Gastroesophageal sphincter (tissue), 3 donors: ENCODE data around the gene CHRNE.

Experiments
- POLR2AphosphoS5 ChIP-seq: sonication (generic); formaldehyde crosslinking; IDR thresholded peaks from one replicate; pipeline ENCODE4 v1.6.1; 2017; ENCODE audit warnings: antibody characterized with exemption
- TF ChIP-seq, protein P1 (sequence below), 4 experiments: fragments of 200-600 bp in 2 of 4; fragments of 450-650 bp in 2 of 4; sonication (generic) in 1 of 4; IDR thresholded peaks; one replicate each; pipeline ENCODE4 v1.5.1; 2017 to 2019; ENCODE audit warnings: antibody characterized with exemption in 4 of 4, mild to moderate bottlenecking in 2 of 4, moderate library complexity in 2 of 4

DNA sequence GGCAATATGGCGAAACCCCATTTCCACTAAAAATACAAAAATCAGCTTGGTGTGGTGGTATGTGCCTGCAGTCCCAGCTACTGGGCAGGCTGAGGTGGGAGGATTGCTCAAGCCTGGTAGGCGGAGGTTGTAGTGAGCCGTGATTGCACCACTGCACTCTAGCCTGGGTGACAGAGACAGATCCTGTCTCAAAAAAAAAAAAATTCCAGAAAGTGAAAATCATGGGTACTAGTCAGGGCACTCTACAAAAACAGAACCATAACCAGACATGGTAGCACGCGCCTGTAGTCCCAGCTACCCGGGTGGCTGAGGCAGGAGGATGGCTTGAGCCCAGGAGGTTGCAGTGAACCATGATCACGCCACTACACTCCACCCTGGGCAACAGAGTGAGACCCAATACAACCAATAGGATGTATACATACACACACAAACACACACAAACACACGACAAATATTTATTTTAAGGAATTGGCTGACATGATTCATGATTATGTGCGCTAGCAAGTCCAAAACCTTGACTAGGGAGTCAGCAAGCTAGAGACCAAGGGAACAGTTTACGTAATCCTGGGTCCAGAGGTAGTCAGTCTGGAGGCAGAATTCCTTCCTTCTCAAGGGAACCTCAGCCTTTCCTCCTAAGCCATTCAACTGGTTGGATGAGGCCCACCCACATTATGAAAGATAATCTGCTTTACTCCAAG lies 17.6 kb upstream of the CHRNE start:
- TF ChIP-seq, protein P1, sequence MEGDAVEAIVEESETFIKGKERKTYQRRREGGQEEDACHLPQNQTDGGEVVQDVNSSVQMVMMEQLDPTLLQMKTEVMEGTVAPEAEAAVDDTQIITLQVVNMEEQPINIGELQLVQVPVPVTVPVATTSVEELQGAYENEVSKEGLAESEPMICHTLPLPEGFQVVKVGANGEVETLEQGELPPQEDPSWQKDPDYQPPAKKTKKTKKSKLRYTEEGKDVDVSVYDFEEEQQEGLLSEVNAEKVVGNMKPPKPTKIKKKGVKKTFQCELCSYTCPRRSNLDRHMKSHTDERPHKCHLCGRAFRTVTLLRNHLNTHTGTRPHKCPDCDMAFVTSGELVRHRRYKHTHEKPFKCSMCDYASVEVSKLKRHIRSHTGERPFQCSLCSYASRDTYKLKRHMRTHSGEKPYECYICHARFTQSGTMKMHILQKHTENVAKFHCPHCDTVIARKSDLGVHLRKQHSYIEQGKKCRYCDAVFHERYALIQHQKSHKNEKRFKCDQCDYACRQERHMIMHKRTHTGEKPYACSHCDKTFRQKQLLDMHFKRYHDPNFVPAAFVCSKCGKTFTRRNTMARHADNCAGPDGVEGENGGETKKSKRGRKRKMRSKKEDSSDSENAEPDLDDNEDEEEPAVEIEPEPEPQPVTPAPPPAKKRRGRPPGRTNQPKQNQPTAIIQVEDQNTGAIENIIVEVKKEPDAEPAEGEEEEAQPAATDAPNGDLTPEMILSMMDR (IDR thresholded peaks at IDR 0.05), result no peak
- TF ChIP-seq POLR2AphosphoS5, result no peak
